22Rv1 (cell line): ENCODE measurements around the gene MGST2.

Source experiments
- ZFX ChIP-seq: fragments of 450-650 bp; IDR thresholded peaks from 2 replicates; pipeline ENCODE4 v1.6.1; 2017; ENCODE audit warnings: antibody characterized with exemption, borderline replicate concordance
- TF ChIP-seq, protein P1 (sequence below): fragments of 450-650 bp; IDR thresholded peaks from 2 replicates; pipeline ENCODE4 v1.5.1; 2017; ENCODE audit warnings: mild to moderate bottlenecking

DNA sequence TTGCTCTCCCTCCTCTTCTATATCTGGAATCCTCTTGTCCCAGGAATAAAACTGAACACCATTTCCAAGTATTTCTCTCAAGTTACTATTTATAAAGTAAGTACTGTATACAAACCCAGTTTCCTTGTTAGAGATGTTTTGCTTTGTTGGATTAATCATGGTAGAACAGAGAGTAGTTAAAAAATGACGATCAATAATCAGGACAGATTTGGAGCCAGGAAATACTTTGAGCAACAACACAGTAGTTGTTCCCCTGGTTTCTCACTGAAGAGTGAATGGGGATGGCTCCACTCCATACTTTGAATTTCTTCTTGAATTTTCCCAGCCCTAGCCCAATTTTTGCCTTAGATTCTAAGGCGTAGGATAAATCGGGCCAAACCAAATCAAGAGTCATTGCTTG, 21.4 kb downstream of the MGST2 start:
- TF ChIP-seq, protein P1, sequence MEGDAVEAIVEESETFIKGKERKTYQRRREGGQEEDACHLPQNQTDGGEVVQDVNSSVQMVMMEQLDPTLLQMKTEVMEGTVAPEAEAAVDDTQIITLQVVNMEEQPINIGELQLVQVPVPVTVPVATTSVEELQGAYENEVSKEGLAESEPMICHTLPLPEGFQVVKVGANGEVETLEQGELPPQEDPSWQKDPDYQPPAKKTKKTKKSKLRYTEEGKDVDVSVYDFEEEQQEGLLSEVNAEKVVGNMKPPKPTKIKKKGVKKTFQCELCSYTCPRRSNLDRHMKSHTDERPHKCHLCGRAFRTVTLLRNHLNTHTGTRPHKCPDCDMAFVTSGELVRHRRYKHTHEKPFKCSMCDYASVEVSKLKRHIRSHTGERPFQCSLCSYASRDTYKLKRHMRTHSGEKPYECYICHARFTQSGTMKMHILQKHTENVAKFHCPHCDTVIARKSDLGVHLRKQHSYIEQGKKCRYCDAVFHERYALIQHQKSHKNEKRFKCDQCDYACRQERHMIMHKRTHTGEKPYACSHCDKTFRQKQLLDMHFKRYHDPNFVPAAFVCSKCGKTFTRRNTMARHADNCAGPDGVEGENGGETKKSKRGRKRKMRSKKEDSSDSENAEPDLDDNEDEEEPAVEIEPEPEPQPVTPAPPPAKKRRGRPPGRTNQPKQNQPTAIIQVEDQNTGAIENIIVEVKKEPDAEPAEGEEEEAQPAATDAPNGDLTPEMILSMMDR, result no peak
- TF ChIP-seq ZFX, result no peak
